Inflammatory macrophage (primary cell): ENCODE results near the gene MSRB3.
A peak's percentile ranks its signal among the peaks of the same experiment; 100 is the strongest.
"Not testable (repeated sequence)": the region's sequence is repeated elsewhere in the genome, so short reads cannot be mapped to it uniquely, and the experiment has no call there.

ENCODE experiments used
- DNase-seq, 2 donors: peaks; one replicate each; pipeline ENCODE4 v3.0.0-alpha.2; 2020 to 2022

Gene MSRB3

DNA sequence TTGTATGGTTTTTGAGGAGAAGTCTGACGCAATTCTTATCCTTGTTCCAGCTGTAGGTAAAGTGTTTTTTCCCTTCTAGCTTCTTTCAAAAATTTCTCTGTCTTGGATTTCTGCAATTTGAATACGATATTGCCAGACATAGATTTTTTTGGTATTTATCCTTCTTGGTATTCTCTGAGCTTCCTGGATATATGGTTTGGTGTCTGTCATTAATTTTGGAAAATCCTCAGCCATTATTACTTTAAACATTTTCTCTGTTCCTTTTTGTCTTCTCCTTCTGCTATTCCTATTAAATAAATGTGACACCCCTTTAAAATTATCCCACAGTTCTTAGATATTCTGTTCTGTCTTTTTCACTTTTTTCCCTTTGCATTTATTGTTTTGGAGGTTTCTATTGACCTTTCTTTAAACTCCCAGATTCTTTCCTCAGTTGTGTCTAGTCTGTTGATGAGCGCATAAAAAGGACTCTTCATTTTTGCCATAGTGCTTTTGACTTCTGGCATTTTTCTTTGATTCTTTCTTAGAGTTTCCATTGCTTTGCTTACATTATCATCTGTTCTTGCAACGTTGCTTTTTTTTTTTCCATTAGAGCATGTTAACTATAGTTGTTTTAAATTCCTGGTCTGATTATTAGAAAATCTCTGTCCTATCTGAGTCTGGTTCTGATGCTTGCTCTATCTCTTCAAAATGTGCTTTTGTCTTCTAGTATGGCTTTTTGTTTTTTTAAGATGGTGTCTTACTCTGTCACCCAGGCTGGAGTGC, 129.1 kb downstream of the MSRB3 start:
- DNase-seq, result no peak

DNA sequence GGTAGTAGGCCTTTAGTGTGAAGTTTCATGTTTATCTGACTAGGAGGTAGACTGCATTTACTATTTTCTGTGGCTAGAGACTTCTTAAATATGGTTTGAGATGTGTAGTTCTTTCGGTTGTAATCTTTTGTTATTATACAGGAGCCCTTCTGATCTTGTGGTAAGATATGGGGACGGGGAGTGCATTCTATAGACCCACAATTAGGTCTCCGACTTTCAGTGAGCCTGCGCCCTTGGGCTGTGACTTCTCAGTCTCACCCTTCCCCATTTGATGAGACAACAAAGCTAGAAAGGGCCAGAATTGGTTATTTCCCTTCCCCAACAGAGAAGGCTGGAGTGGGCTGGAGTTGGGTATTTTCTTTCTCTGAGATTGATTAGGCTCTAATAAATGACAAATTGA, 130.0 kb downstream of the MSRB3 start:
- no peak for DNase-seq

DNA sequence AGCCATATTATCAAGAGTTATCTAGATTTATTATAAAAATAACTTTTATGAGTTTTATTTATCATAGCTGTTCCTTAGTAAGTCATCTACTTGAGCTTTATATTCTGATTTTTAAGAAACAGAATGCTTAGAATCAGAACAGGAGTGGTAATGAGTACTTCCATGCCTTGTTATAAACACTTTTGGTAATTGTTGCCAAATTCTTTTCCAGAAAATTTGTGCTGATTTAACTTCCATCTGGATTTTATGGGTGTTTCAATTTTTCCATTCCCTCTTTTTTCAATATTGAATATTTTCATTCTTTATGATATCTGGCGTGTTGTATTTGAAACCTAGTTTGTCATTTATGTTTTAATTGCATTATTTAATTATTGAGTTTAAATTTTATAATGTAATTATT, 131.2 kb downstream of the MSRB3 start:
- no peak for DNase-seq

DNA sequence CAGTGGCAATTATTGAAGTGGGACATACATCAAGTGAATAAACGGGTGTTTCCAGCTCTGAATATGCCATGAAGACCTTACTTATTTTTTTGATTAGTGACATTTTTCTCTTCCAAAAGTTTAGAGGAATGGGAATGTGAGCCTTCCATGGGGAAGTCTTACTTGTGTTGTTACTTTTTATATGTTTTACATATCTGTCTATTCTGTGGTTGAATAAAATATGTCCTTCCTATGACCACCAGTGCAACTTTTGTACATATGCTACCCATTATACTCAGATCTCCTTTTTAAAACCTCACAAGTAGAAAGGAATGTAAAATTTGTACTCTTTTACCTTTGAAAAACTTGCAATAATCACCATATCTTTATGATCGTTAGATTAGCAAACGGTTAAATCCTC, 132.7 kb downstream of the MSRB3 start:
- DNase-seq, result no peak

DNA sequence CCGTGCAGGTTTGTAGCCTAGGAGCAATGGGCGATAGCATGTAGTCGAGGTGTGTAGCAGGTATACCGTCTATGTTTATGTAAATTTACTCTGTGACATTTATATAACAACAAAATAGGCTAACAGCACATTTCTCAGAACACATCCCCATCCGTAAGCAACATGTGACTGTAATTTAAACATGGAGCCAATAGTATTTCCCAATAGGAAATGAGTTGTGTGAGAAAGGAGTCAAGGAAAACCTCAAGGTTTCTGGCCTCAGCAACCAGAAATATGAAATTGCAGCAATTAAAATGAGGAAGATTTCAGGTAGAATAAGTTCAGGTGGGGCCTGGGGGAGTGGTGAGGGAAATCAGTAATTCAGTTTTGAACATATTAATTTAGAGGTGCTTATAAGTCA, 136.0 kb downstream of the MSRB3 start:
- no peak for DNase-seq

DNA sequence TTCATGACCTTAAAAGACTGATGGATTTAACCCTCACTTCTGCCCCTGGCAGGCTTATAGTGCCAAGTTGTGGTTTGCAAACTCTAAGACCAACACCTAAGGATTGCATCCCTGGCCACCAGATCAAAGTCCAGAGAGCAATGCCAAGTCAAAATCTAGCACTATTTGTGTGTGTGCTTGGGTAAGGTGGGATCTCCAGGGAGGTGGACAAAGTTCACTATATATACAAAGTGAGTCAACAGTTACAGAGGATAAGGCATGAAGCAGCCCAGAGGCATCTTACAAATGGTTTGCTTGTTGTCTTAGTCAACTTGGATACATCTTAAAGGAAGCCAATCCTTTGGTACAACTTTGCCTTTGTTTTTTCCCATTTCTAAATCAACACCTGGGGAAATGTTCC, 137.3 kb downstream of the MSRB3 start:
- no peak for DNase-seq

DNA sequence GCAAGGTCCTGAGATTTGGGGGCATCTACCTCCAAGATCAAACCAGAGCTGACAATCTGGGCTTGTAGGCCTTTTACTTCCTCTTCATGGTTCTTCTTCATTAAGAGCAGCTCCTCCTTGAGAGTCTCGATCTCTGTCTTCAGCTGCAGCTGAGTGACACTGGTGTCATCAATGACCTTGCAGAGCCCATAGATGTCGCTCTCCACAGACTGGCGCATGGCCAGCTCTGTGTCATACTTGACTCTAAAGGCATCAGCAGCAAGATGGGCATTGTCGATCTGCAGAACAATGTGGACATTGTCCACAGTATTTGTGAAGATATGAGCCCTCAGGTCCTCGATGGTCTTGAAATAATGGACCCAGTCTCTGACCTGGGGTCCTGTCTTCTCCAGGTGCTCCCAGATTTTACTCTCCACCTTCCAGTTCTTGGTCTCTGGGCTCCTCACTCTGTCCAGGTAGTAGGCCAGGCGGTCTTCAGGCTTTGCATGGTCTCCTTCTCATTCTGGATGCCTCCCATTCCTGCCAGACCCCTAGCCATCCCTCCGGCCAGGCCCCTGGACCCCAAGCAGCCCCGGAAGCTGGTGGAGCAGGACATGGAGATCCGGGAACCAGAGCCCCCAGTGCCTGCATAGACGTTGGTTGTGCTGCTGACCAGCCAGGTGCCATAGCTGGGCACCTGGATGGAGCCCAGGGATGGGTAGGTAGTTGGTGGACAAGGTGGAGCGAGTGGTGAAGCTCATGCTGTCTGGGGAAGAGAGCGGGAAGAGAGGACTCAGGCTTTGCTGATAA, 141.0 kb downstream of the MSRB3 start:
- no peak for DNase-seq

DNA sequence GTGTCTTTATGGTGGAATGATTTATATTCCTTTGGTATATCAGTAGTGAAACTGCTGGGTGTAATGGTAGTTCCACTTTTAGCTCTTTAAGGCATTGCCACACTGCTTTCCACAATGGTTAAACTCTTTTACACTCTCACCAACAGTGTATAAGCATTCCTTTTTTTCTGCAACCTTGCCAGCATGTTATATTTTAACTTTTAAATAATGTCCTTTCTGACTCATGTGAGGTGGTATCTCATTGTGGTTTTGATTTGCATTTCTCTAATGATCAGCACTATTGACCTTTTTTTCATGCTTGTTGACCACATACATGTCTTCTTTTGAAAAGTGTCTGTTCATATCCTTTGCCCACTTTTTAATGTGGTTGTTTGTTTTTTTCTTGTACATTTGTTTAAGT, 142.5 kb downstream of the MSRB3 start:
- no peak for DNase-seq

DNA sequence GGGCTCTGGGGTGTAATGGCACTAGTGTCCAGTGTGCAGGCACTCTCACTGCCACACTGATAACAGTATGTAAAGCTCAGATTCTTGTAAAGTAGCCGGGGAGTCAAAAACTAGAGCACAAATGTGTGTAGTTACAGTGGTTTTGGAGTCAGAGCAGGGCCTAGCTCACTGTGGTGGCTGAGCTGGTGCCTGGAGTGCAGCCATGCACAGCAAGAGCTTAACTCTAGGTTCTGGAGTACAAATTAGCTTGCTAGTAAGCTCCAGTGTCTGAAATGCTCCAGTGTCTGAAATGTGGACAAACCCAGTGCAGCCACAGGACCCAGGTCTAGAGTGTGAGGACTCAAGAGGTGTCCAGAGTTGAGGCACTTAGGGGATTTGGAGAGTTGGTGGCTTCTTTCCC, 149.2 kb downstream of the MSRB3 start:
- DNase-seq, result no peak

DNA sequence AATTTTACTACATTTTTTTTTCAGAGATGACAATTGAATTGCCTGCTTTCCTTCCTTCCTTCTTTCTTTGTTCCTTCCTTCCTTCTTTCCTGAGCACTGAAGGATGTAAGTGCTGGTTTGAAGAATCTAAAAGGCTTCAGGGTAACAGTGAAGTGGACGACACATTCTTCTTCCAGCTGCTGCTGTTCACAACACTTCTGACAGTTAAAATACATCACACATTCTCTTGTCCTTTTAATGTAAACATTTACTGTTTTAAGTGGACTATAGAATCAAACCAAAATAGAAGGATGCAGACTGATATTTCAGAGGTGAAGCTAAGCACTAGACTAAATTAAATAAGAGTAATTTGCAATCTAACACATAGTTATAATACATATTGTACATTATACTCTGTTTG, 151.5 kb downstream of the MSRB3 start:
- no peak for DNase-seq

DNA sequence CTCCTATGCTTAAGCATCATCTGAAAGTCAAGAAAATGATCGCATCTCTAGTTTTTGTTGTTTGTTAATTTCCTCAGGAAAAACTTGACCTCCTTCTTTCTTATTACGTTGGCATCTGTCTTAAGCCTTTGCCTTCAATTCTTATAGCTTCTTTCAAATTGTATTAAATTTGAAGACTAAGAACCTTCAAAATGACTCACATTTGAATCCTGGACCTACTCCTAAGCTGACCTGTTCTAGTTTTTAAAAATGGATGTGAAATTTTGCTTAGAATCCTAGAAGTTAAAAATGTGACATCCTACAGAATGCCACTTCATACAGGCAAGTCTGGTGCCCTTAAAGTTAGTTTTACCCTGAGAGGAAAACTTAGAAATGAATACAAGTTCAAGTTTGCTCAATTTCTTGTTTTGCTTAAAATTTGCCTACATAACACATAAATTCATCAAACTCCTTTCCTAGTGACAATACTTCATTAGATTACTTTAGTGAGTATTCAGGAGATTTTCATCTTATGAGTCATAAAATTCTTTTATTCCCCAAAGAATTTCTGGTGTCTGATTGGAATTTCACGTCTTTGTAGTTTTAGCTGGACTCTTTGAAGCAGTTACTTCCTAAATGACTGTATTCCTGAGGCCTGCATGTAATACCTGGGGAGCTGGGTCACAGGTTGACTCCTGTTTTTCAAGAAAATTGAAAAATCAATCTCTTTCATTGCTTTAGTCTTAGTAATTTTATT, 152.3 kb downstream of the MSRB3 start:
- no peak for DNase-seq

DNA sequence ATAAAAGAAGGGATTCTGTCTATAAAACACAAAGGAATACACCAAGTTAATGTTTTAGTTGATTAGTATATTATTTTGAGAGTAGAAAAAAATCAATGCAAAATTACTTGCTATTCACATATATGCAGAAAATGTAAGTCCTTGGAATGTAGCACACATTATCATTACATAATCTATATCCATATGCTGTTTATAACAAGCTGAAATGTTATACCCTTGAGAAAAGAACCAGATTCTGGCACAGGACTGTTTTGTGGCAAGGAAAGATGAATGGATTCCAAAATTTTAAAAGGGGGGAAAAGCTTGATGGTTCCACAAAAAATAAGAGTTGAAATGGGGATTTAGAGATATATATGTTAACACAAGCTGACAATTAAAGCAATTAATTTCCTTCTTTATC, 153.6 kb downstream of the MSRB3 start:
- DNase-seq, result no peak

DNA sequence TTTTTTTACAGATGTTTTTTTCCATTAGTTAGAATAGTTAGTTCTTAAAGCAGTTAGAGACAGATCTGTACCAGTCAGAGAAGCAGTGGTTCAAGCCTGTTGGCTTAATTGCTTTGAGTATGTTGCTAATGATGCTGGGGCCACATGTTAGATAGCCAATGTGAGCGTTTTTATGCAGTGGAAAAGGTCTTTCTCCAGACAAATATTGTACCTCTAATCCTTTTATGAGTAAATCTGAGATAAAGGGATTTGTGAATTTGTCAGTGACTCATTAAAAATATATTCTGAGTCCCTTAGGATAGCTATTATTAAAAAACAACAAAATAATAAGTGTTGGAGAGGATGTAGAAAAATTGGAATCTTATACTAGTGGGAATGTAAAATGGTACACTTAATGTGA, 154.2 kb downstream of the MSRB3 start:
- no peak for DNase-seq

DNA sequence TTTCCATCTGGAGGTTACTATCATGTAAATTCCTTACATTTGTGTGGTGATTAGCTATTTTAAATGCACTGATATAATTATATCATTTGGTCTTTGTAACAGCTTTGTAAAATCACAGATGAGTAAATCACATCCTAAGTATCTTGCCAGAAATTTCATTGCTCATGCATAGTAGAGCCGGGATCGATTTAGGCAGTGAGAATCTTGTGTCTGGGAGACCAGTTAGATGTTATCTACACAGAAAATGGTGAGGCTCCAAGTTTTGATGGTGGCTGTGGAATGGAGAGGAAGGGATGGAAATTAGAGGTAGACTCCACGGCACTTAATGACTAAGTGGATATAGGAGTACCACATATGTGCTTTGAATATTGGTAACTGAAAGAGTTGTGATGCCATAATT, 156.3 kb downstream of the MSRB3 start:
- no peak for DNase-seq

DNA sequence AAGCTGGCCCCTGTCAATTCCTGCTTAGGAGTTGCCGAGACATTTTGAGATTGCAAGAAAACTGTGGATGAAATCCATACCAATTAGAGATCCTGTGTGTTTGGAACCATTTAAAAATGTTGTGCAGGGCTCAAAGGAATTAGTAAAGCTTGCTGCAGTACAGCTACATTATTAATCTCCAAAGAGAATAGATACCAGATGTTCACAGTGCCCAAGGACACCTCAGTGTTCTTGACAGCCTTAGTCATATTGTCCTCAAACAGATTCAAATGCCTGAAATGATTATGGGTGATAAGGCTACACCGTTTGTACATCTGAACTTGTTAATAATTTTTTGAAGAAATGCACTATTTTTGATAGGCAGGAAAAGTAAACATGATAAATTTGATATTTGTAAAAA, 164.6 kb downstream of the MSRB3 start:
- DNase-seq, result no peak

DNA sequence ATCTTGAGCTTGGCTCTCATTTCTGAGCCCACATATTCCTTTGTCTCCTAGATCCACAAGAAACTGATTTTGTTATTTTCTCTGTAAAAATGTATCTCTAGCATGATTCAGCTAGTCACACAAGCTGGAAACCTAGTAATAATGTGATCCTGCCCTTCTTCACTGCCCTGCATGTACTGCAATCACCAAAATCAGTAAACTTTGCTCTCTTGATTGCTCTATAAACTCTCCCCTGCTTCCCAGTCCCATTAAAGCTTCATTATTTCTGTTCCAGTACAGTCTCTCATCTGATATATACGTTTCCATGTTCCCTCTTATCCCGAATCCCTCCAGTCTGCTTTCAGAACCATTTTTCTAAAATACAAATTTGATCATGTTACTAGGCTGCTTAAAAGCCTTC, 166.5 kb downstream of the MSRB3 start:
- no peak for DNase-seq

DNA sequence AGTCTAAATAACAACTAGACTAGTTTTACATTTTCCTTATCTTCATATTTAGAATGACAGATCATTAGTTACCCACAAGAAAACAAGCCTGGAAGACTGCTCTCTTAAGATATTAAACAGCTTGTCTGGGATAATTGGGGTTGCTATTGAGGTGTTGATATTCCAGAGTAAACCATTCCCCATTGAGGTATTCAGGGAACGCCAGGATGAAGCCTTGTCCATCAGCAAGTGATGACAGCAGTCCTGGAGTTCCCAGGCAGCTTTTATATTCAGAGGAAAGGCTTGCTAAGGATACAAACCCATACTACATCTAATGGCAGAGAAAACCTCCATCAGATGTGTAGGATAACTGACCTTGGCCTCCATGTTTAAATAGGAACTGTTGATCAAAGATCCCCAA, 168.4 kb downstream of the MSRB3 start:
- DNase-seq, result no peak

DNA sequence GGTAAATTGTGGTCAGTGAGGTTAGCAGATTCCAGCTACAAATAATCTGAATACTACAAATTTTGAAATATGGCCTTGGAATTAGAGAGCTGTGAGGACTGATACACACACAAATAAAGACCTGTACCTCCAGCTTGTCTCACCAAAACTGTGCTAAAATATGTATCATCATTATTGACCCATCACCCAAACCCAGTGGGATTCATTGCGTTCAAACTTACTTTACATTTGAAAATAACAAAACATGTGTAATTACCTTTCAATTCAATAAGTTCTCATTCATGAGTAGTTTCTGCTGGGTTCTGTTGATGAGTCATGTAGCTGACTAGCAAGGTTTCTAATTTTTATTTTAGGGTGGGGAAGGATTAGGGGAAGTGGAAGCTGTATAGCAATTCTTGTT, 170.9 kb downstream of the MSRB3 start:
- peak; percentile 18 to 36 for DNase-seq

DNA sequence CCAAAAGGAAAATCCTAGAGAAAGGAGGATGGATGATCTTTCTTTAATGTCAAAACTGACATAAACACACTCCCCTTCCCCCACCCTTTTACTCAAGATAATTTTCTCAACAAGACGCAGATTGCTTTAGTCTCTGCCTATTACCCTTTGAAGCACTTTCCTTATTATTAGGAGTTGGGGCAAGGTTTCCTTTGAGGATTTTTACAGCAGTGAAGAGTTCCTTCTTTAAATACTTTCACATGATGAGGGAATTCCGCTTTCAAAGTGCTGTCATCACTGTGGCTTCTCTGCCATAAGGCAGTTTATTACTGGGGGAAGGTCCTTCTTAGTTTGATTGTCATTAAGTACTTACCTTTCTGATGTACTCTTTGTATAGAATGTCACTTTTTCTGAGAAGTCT, 172.1 kb downstream of the MSRB3 start:
- DNase-seq, result peak; percentile 42 to 52

DNA sequence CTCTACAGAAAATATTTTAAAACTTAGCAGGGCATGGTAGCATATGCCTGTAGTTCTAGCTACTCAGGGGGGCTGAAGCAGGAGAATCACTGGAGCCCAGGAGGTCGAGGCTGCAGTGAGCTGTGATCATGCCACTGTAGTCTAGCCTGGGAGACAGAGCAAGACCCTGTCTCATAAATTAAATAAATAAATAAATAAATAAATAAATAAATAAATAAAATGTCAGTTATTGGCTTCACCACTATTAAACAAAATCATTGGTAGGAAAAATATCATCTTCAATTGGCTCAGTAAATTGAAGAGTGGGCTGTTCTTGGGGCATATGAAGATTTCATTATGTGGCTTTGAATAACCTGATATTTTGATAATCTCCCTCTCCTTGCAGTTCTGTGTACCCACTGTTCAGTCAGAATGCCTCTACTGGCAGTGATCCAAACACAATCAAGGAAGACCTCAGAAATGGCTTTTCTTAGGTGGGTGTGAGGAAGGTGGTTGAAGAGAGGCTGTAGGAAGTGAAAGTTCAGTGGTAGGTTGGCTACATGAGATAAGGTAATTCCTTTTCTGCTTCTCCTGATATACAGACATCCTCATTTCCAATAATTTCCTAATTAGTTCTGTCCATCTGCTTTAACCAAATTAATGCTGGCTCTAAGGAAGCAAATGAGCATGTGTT, 175.8 kb downstream of the MSRB3 start:
- DNase-seq, result no peak

DNA sequence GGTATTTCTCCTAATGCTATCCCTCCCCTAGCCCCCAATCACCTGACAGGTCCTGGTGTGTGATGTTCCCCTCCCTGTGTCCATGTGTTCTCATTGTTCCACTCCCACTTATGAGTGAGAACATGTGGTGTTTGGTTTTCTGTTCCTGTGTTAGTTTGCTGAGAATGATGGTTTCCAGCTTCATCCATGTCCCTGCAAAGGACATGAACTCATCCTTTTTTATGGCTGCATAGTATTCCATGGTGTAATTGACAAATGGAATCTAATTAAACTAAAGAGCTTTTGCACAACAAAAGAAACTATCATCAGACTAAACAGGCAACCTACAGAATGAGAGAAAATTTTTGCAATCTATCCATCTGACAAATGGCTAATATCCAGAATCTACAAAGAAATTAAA, 178.9 kb downstream of the MSRB3 start:
- DNase-seq, result not testable (repeated sequence)

DNA sequence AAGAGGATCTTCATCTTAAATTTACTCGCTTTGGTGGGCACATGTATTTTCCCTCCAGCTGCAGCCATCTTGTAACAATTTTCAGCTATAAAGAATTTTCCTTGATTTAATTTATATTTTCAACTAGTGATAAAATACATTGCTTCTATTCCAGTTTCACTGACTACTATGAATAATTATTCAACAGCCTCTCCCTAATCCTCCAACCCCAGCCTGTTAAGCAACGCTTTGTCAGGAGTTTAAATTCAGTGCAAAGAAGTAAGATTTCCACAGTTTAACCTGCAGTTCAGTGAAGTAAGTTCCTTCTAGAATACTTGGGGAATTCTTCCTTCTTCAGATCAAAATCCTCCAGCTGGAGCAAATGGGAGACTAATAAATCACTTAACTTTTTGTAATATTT, 180.2 kb downstream of the MSRB3 start:
- DNase-seq, result no peak

DNA sequence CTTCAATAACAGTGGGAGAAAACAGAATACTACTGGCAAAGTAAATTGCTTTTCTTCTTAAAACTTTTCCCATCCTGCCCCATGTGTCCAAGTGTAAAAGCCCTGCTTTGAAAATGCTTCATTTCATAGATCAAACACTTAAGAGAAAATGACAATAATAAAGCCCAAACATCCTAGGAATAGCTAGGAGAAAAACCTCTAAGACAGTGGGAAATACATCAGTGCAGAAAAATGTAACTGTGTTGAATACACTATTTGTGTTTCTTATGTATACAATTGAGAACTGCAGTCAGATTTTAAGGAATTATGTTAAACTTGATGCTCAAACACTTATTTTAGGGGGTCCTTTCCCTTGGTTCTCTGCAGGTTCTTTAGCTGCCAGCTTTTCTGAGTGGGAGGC, 181.1 kb downstream of the MSRB3 start:
- DNase-seq, result no peak
